PFSK-1 (cell line): ENCODE data around the gene UBE2V1.

Experiments
- FOXP2 ChIP-seq: optimal IDR thresholded peaks from 2 replicates; pipeline ENCODE3; 2011; ENCODE audit warnings: borderline replicate concordance, control low read depth, inconsistent platforms; ENCODE audit not compliant: insufficient read depth; ENCODE audit errors: extremely low read length, extremely low read depth
- POLR2AphosphoS5 ChIP-seq: IDR thresholded peaks from 2 replicates; pipeline ENCODE4 v1.6.1; 2012; ENCODE audit warnings: low read depth, mild to moderate bottlenecking, control low read depth, low read length, moderate library complexity
- REST ChIP-seq, 2 experiments: IDR thresholded peaks; 2 replicates each; pipeline versions ENCODE4 v1.6.1 to v1.8.0; 2011 to 2012; ENCODE audit warnings: low read depth in 2 of 2, low read length in 2 of 2, control low read depth in 1 of 2, inconsistent platforms in 1 of 2, mild to moderate bottlenecking in 1 of 2, moderate library complexity in 1 of 2; ENCODE audit not compliant: insufficient read depth in 1 of 2
- SIN3A ChIP-seq: IDR thresholded peaks from 2 replicates; pipeline ENCODE4 v1.6.1; 2012; ENCODE audit warnings: mild to moderate bottlenecking, low read length, moderate library complexity, borderline replicate concordance; ENCODE audit not compliant: insufficient read depth
- TAF1 ChIP-seq: IDR thresholded peaks from 2 replicates; pipeline ENCODE4 v1.6.1; 2012; ENCODE audit warnings: low read length, control low read depth, borderline replicate concordance; ENCODE audit not compliant: insufficient read depth

UBE2V1 gene

GRCh38 chr20:50068041-50068651, 44.8 kb downstream of the UBE2V1 start:
- TF ChIP-seq REST (IDR thresholded peaks at IDR 0.05; ENCODE audit: insufficient read depth in 1 of 2, low read depth in 2 of 2, low read length in 2 of 2) (no peak), SIN3A (no peak), POLR2AphosphoS5 (no peak), TAF1 (no peak), FOXP2 (no peak)

- TF ChIP-seq TAF1 (no peak), REST (IDR thresholded peaks at IDR 0.05; ENCODE audit: insufficient read depth in 1 of 2, low read depth in 2 of 2, low read length in 2 of 2) (no peak), SIN3A (no peak), FOXP2 (no peak), POLR2AphosphoS5 (no peak)
Measured at GRCh38 chr20:50067461-50067860, 45.5 kb downstream of the UBE2V1 start.

GRCh38 chr20:50067018-50067417, 45.9 kb downstream of the UBE2V1 start:
- TF ChIP-seq POLR2AphosphoS5 (no peak), REST (IDR thresholded peaks at IDR 0.05; ENCODE audit: insufficient read depth in 1 of 2, low read depth in 2 of 2, low read length in 2 of 2) (no peak), TAF1 (no peak), FOXP2 (no peak), SIN3A (no peak)

GRCh38 chr20:50066161-50066834, 46.7 kb downstream of the UBE2V1 start:
- TF ChIP-seq TAF1, result no peak
- TF ChIP-seq SIN3A, result no peak

- no peak for TF ChIP-seq SIN3A
- TF ChIP-seq FOXP2, result no peak
- no peak for TF ChIP-seq REST (IDR thresholded peaks at IDR 0.05; ENCODE audit: insufficient read depth in 1 of 2, low read depth in 2 of 2, low read length in 2 of 2)
- TF ChIP-seq TAF1, result no peak
- TF ChIP-seq POLR2AphosphoS5, result no peak
Measured at GRCh38 chr20:50065325-50065615, 47.7 kb downstream of the UBE2V1 start.
